ENCODE measurements around the gene PDP2.
"Not testable (repeated sequence)": the region's sequence is repeated elsewhere in the genome, so short reads cannot be mapped to it uniquely, and the experiment has no call there.

The PDP2 gene

DNA sequence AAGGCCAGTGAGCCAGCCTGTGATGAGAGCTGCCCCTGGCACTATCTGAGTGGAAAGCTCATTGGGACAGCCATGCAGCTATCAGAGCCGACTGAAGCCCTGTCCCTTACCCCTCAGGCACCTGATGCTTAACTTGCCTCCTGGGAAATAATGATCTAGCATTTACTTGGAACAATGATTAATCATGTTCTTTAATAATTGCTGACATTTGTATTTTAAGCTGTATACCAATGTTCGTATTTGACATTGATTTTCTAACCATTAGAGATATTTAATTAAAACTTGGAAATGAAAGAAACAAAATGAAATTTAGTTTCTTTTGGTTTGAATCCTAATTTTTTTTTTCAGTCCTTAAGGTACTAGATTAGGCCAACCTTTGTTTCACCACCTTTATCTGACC lies 10.5 kb downstream of the PDP2 start:
- ChIA-PET POLR2A (interaction anchor here (1.1 to 1.8 kb wide), 2 partner anchors 10 to 60 kb away, joined by 3 to 5 read pairs; partner anchors contain the start of genes NAE1 and PDP2), CTCF (interaction anchor here (0.7 to 0.8 kb wide), 2 partner anchors 53 to 282 kb away, joined by 3 read pairs; no protein-coding TSS in a partner anchor)
- no peak for DNase-seq (ENCODE audit: extremely low spot score)
- TF ChIP-seq ZNF384 (IDR thresholded peaks at IDR 0.05) (no peak), ELF4 (IDR thresholded peaks at IDR 0.05) (no peak), SUZ12 (IDR thresholded peaks at IDR 0.05) (no peak), ARNT (IDR thresholded peaks at IDR 0.05) (no peak), FOXA1 (IDR thresholded peaks at IDR 0.05) (no peak), FOXM1 (IDR thresholded peaks at IDR 0.05; ENCODE audit: borderline replicate concordance) (no peak), CTBP1 (IDR thresholded peaks at IDR 0.05; ENCODE audit: borderline replicate concordance) (no peak), L3MBTL2 (conservative IDR thresholded peaks at IDR 0.05) (no peak), NFRKB (IDR thresholded peaks at IDR 0.05) (no peak), HDGF (IDR thresholded peaks at IDR 0.05; ENCODE audit: borderline replicate concordance) (no peak), SP1 (IDR thresholded peaks at IDR 0.05) (no peak), BHLHE40 (IDR thresholded peaks at IDR 0.05; ENCODE audit: borderline replicate concordance) (no peak), TARDBP (IDR thresholded peaks at IDR 0.05) (no peak)

GRCh38 chr16:66891360-66891759 lies 11.0 kb downstream of the PDP2 start:
- DNase-seq (ENCODE audit: extremely low spot score): no peak
- POLR2A ChIA-PET: interaction anchor here (1.1 kb wide), 1 partner anchor 61 kb away, joined by 3 read pairs; the partner anchor contains the start of gene NAE1
- CTCF ChIA-PET: interaction anchor here (1.0 to 1.7 kb wide), 2 partner anchors 35 to 37 kb away, joined by 3 to 5 read pairs; no protein-coding TSS in a partner anchor
- TF ChIP-seq BHLHE40 (IDR thresholded peaks at IDR 0.05; ENCODE audit: borderline replicate concordance) (no peak), SP1 (IDR thresholded peaks at IDR 0.05) (no peak), CTBP1 (IDR thresholded peaks at IDR 0.05; ENCODE audit: borderline replicate concordance) (no peak), ARNT (IDR thresholded peaks at IDR 0.05) (no peak), NFRKB (IDR thresholded peaks at IDR 0.05) (no peak)

GRCh38 chr16:66891797-66892196 lies 11.5 kb downstream of the PDP2 start:
- ChIA-PET CTCF (interaction anchor here (1.0 to 1.7 kb wide), 4 partner anchors 19 to 37 kb away, joined by 3 to 5 read pairs (median 3); no protein-coding TSS in a partner anchor), POLR2A (interaction anchor here (0.6 kb wide), 1 partner anchor 320 kb away, joined by 3 read pairs; no protein-coding TSS in a partner anchor)
- TF ChIP-seq LEF1 (IDR thresholded peaks at IDR 0.05; ENCODE audit: borderline replicate concordance) (no peak), ZNF384 (IDR thresholded peaks at IDR 0.05) (no peak), ELF4 (IDR thresholded peaks at IDR 0.05) (no peak), FOXA1 (IDR thresholded peaks at IDR 0.05) (no peak), BHLHE40 (IDR thresholded peaks at IDR 0.05; ENCODE audit: borderline replicate concordance) (no peak), FOXM1 (IDR thresholded peaks at IDR 0.05; ENCODE audit: borderline replicate concordance) (no peak), TARDBP (IDR thresholded peaks at IDR 0.05) (no peak), CTBP1 (IDR thresholded peaks at IDR 0.05; ENCODE audit: borderline replicate concordance) (no peak), SUZ12 (IDR thresholded peaks at IDR 0.05) (no peak), SP1 (IDR thresholded peaks at IDR 0.05) (no peak), ARNT (IDR thresholded peaks at IDR 0.05) (no peak)
- DNase-seq (ENCODE audit: extremely low spot score): no peak

DNA sequence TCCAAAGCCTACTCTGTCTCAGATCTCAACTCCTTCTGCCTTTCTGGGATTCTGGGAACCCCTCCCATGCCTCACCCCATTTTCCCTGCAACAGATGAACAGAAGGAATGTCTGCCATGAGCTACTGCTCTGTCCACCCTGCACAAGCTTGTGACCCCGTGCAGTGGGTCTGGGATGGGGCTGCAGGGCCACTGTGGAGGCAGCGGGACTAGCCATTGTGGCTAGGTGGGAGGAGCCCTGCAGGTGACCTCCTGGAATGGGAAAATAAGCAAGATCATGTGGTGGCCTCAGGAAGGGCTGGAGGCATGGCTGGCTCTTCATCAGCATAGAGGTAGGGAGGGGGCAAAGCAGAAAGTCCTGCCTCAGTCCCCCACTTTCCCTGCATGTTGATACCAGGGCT lies 13.7 kb downstream of the PDP2 start:
- DNase-seq (ENCODE audit: extremely low spot score): no peak
- TF ChIP-seq BHLHE40 (IDR thresholded peaks at IDR 0.05; ENCODE audit: borderline replicate concordance): no peak
- no peak for TF ChIP-seq FOXK2 (IDR thresholded peaks at IDR 0.05)
- POLR2A ChIA-PET: no interaction called here
- CTCF ChIA-PET: no interaction called here

DNA sequence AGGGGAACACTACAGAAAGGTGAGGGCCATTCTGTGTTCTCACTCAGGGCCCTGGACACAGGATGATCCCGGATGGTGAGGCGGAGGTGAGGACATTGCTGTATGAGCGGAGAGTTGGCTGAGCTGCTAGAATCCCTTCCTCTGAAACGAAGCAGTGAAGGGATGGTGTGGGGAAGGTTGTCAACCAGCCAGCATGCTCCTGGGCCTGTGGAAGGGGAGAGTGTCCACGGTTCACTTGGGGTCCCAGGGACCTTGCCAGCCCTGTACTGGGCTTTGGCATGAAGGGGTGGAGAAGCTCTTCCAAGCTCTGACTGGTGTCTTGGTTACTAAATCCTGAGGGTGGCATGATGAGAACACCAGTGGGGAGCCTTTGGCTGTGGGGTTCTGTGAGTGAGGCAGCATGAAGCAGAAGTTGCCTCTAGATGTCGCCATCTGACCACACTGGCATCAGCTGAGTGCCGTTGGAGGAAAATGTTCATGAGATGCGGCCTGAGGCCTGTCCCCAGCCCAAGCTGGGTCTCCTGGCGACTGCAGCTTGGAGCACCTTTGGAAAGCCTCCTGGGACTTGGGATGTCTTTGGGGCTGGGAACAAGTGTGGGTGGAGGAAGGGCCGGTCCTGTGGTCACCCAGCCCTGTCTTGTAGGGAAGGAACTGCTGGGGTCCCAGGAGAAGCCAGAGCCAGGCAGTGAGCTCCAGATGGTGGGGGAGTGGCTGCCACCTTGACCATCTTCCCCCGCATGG lies 14.8 kb downstream of the PDP2 start:
- TF ChIP-seq ARNT (IDR thresholded peaks at IDR 0.05) (no peak), FOXK2 (IDR thresholded peaks at IDR 0.05) (no peak), ZNF384 (IDR thresholded peaks at IDR 0.05) (no peak), L3MBTL2 (conservative IDR thresholded peaks at IDR 0.05) (no peak), ELF4 (IDR thresholded peaks at IDR 0.05) (no peak), SP1 (IDR thresholded peaks at IDR 0.05) (no peak), FOXA1 (IDR thresholded peaks at IDR 0.05) (no peak), CTBP1 (IDR thresholded peaks at IDR 0.05; ENCODE audit: borderline replicate concordance) (no peak), TARDBP (IDR thresholded peaks at IDR 0.05) (no peak), LEF1 (IDR thresholded peaks at IDR 0.05; ENCODE audit: borderline replicate concordance) (no peak), HDGF (IDR thresholded peaks at IDR 0.05; ENCODE audit: borderline replicate concordance) (no peak), FOXM1 (IDR thresholded peaks at IDR 0.05; ENCODE audit: borderline replicate concordance) (no peak), NFRKB (IDR thresholded peaks at IDR 0.05) (no peak), BHLHE40 (IDR thresholded peaks at IDR 0.05; ENCODE audit: borderline replicate concordance) (no peak)
- TF ChIP-seq, protein P1, sequence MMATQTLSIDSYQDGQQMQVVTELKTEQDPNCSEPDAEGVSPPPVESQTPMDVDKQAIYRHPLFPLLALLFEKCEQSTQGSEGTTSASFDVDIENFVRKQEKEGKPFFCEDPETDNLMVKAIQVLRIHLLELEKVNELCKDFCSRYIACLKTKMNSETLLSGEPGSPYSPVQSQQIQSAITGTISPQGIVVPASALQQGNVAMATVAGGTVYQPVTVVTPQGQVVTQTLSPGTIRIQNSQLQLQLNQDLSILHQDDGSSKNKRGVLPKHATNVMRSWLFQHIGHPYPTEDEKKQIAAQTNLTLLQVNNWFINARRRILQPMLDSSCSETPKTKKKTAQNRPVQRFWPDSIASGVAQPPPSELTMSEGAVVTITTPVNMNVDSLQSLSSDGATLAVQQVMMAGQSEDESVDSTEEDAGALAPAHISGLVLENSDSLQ (IDR thresholded peaks at IDR 0.05): no peak
- DNase-seq (ENCODE audit: extremely low spot score): peak; percentile 75
- ChIA-PET CTCF (interaction anchor here (0.8 to 1.9 kb wide), 21 partner anchors 10 to 265 kb away, joined by 3 to 27 read pairs (median 4); partner anchors contain the start of genes CDH16, CES3, CIAO2B and FBXL8), POLR2A (interaction anchor here (0.8 to 1.2 kb wide), 2 partner anchors 15 to 66 kb away, joined by 3 read pairs; partner anchors contain the start of genes CES3 and PDP2)

DNA sequence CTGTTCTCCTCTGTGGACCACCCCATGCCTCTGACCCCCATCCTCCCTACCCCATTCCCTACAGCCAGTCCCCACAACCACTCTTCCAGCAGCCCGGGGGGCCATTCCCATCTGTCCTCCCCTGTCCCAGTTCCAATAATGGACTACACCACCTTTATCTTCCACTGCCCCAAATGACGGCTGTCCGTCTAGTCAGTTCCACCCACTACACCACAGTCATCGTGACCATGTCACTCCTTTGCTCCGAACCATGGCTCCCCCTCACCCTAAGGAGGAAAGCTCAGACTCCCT lies 15.3 kb downstream of the PDP2 start:
- TF ChIP-seq ELF4 (IDR thresholded peaks at IDR 0.05): no peak
- no peak for TF ChIP-seq FOXK2 (IDR thresholded peaks at IDR 0.05)
- no peak for TF ChIP-seq BHLHE40 (IDR thresholded peaks at IDR 0.05; ENCODE audit: borderline replicate concordance)
- no peak for TF ChIP-seq L3MBTL2 (conservative IDR thresholded peaks at IDR 0.05)
- no peak for TF ChIP-seq CTBP1 (IDR thresholded peaks at IDR 0.05; ENCODE audit: borderline replicate concordance)

GRCh38 chr16:66895999-66896398 lies 15.7 kb downstream of the PDP2 start:
- CTCF ChIA-PET: interaction anchor here (0.9 to 1.9 kb wide), 15 partner anchors 10 to 264 kb away, joined by 3 to 27 read pairs (median 4); partner anchors contain the start of genes CDH16, CES3, CIAO2B and FBXL8
- POLR2A ChIA-PET: interaction anchor here (0.8 kb wide), 1 partner anchor 16 kb away, joined by 3 read pairs; the partner anchor contains the start of gene PDP2
- TF ChIP-seq, protein P1 (IDR thresholded peaks at IDR 0.05): no peak
- TF ChIP-seq ELF4 (IDR thresholded peaks at IDR 0.05) (no peak), BHLHE40 (IDR thresholded peaks at IDR 0.05; ENCODE audit: borderline replicate concordance) (no peak), CTBP1 (IDR thresholded peaks at IDR 0.05; ENCODE audit: borderline replicate concordance) (no peak), NFRKB (IDR thresholded peaks at IDR 0.05) (no peak), SP1 (IDR thresholded peaks at IDR 0.05) (no peak), ARNT (IDR thresholded peaks at IDR 0.05) (no peak), TARDBP (IDR thresholded peaks at IDR 0.05) (no peak), SUZ12 (IDR thresholded peaks at IDR 0.05) (no peak), ZNF384 (IDR thresholded peaks at IDR 0.05) (no peak), FOXA1 (IDR thresholded peaks at IDR 0.05) (no peak), FOXM1 (IDR thresholded peaks at IDR 0.05; ENCODE audit: borderline replicate concordance) (no peak), HDGF (IDR thresholded peaks at IDR 0.05; ENCODE audit: borderline replicate concordance) (no peak), FOXK2 (IDR thresholded peaks at IDR 0.05) (no peak), L3MBTL2 (conservative IDR thresholded peaks at IDR 0.05) (no peak), LEF1 (IDR thresholded peaks at IDR 0.05; ENCODE audit: borderline replicate concordance) (no peak)
- DNase-seq (ENCODE audit: extremely low spot score): no peak

More for the DNA sequence above, 15.3 kb downstream of the PDP2 start:
- CTCF ChIA-PET: interaction anchor here (0.8 to 1.9 kb wide), 21 partner anchors 9 to 264 kb away, joined by 3 to 27 read pairs (median 4); partner anchors contain the start of genes CDH16, CES3, CIAO2B and FBXL8
- DNase-seq (ENCODE audit: extremely low spot score): no peak
- POLR2A ChIA-PET: interaction anchor here (0.8 to 1.2 kb wide), 2 partner anchors 15 to 65 kb away, joined by 3 read pairs; partner anchors contain the start of genes CES3 and PDP2

- POLR2A ChIA-PET: interaction anchor here (0.6 kb wide), 1 partner anchor 51 kb away, joined by 3 read pairs; no protein-coding TSS in a partner anchor
- DNase-seq (ENCODE audit: extremely low spot score); CTCF ChIA-PET: not testable (repeated sequence)
Measured at GRCh38 chr16:66896682-66897081, 16.4 kb downstream of the PDP2 start.
